ENCODE data around the gene SMYD5. TPM values are rescaled to one million over a fixed set of nuclear protein-coding genes. Genes with fewer than 3 reads are reported as not detected.
A peak's percentile ranks its signal among the peaks of the same experiment; 100 is the strongest.

SMYD5 gene
- total and polyA plus RNA-seq, 9 of the 15 experiments (the other 6 are each of a cell fraction or from before 2014, with no cell fraction given) = 11.4 to 56.8 (median 32.0) TPM

- TF ChIP-seq PRDM10 (IDR thresholded peaks at IDR 0.05; ENCODE audit: partially characterized antibody) = peak; percentile 28
- TF ChIP-seq U2AF2 (optimal IDR thresholded peaks at IDR 0.05; ENCODE audit: low read depth, low read length) = no peak
- no peak for TF ChIP-seq NR3C1 (CRISPR knock-in tag; IDR thresholded peaks at IDR 0.05)
- no peak for TF ChIP-seq MTF1 (CRISPR knock-in tag; IDR thresholded peaks at IDR 0.05; ENCODE audit: borderline replicate concordance)
- peak; percentile 70; the same call in 1 of the 2 replicates for TF ChIP-seq RHOXF2B (CRISPR knock-in tag; conservative IDR thresholded peaks at IDR 0.05)
- TF ChIP-seq ZBTB8A (IDR thresholded peaks at IDR 0.05; ENCODE audit: partially characterized antibody) = no peak
- TF ChIP-seq CBFA2T3 (IDR thresholded peaks at IDR 0.05) = 0 out of 2 replicates have a peak, but pooled peaks have one; percentile 3
- TF ChIP-seq MYNN (IDR thresholded peaks at IDR 0.05) = no peak
- no peak for TF ChIP-seq MYNN (CRISPR knock-in tag; IDR thresholded peaks at IDR 0.05)
- no peak for TF ChIP-seq SMAD3 (CRISPR knock-in tag; conservative IDR thresholded peaks at IDR 0.05)
- no peak for TF ChIP-seq USF1 (CRISPR knock-in tag; IDR thresholded peaks at IDR 0.05)
- peak; percentile 98 for TF ChIP-seq ASH1L (IDR thresholded peaks at IDR 0.05; ENCODE audit: borderline replicate concordance, low read depth, partially characterized antibody)
- no peak for TF ChIP-seq ZC3H8 (IDR thresholded peaks at IDR 0.05)
- no peak for TF ChIP-seq GATA2 (CRISPR knock-in tag; IDR thresholded peaks at IDR 0.05)
- TF ChIP-seq RBM25 (IDR thresholded peaks at IDR 0.05; ENCODE audit: low read depth, low read length, severe bottlenecking) = peak; percentile 94
- TF ChIP-seq ZNF184 (CRISPR knock-in tag; IDR thresholded peaks at IDR 0.05) = no peak
Measured at GRCh38 chr2:73233154-73233931, 19.3 kb downstream of the SMYD5 start, which contains the start of gene PRADC1 (continued).

Measured in K562 (cell line).